Right atrium auricular region (tissue), 2 donors: ENCODE results near the gene TLE6. TPM values are rescaled to one million over a fixed set of nuclear protein-coding genes. Genes with fewer than 3 reads are reported as not detected.
A peak's percentile ranks its signal among the peaks of the same experiment; 100 is the strongest.

Experiments used
- DNase-seq: peaks from one replicate; pipeline ENCODE4 v3.0.0-alpha.2; 2019; ENCODE audit warnings: low spot score
- H3K27ac ChIP-seq, 2 donors: fragments of 200-600 bp; sonication (generic); 1 replicate in 1 of 2; 2 replicates in 1 of 2; pipeline ENCODE4 v1.5.1; 2016 to 2019
- H3K27me3 ChIP-seq, 2 donors: fragments of 200-600 bp; sonication (generic); one replicate each; pipeline versions ENCODE4 v1.5.1 to v1.6.0; 2017 to 2019
- H3K36me3 ChIP-seq: fragments of 200-600 bp; sonication (generic); one replicate; pipeline ENCODE4 v1.5.1; 2016
- H3K4me1 ChIP-seq, 2 donors: fragments of 200-600 bp; sonication (generic); one replicate each; pipeline versions ENCODE4 v1.5.1 to v1.6.0; 2017 to 2019
- H3K4me3 ChIP-seq, 2 donors: fragments of 200-600 bp; sonication (generic); 1 replicate in 1 of 2; 2 replicates in 1 of 2; pipeline ENCODE4 v1.5.1; 2017 to 2019; ENCODE audit warnings: mild to moderate bottlenecking in 1 of 2, moderate library complexity in 1 of 2
- H3K9me3 ChIP-seq, 2 donors: fragments of 200-600 bp; sonication (generic); one replicate each; pipeline ENCODE4 v1.5.1; 2019
- total RNA-seq, 2 donors: library from RNA; depleted of rRNA; stranded (reverse); fragments of >200 nt; gene quantifications; one replicate each; pipeline ENCODE4 v1.1.0, GENCODE V29; 2016
- TF ChIP-seq, protein P1 (sequence below), 2 donors: fragments of 200-600 bp; sonication (generic); IDR thresholded peaks; one replicate each; pipeline ENCODE4 v1.5.1; 2019; ENCODE audit warnings: antibody characterized with exemption in 2 of 2

Gene TLE6
- total RNA-seq, 2 donors from 2014 or later = 2.1 to 5.2 TPM

GRCh38 chr19:2944775-2945574, 32.4 kb upstream of the TLE6 start, which contains the start of gene ZNF77:
Gene ZNF77, minus strand, starts transcription at chr19:2944971. Its CDS starts 131 bp downstream, at chr19:2944840.
- no peaks in the 10 kb centered on the region for H3K9me3 ChIP-seq
- H3K27me3 ChIP-seq = no peaks in the 10 kb centered on the region
- peak; percentile 100 for DNase-seq
- peaks cover 0 to 31% of the 10 kb centered on the region in 2 donors for H3K4me1 ChIP-seq
- TF ChIP-seq, protein P1, sequence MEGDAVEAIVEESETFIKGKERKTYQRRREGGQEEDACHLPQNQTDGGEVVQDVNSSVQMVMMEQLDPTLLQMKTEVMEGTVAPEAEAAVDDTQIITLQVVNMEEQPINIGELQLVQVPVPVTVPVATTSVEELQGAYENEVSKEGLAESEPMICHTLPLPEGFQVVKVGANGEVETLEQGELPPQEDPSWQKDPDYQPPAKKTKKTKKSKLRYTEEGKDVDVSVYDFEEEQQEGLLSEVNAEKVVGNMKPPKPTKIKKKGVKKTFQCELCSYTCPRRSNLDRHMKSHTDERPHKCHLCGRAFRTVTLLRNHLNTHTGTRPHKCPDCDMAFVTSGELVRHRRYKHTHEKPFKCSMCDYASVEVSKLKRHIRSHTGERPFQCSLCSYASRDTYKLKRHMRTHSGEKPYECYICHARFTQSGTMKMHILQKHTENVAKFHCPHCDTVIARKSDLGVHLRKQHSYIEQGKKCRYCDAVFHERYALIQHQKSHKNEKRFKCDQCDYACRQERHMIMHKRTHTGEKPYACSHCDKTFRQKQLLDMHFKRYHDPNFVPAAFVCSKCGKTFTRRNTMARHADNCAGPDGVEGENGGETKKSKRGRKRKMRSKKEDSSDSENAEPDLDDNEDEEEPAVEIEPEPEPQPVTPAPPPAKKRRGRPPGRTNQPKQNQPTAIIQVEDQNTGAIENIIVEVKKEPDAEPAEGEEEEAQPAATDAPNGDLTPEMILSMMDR (IDR thresholded peaks at IDR 0.05) = peak in 1 of 2 donors; percentile 13
- peak within 1 kb of the TSS; percentile 93 to 95 for H3K27ac ChIP-seq
- peak within 1 kb of the TSS; percentile 78 to 81 for H3K4me3 ChIP-seq
- no peaks in the 10 kb centered on the region for H3K36me3 ChIP-seq

- Histone ChIP-seq H3K9me3 (no peaks in the 10 kb centered on the region), H3K27ac (peak overlapping the region; percentile 93 to 95), H3K36me3 (no peaks in the 10 kb centered on the region), H3K27me3 (no peaks in the 10 kb centered on the region), H3K4me1 (peaks cover 0 to 31% of the 10 kb centered on the region in 2 donors), H3K4me3 (peak overlapping the region; percentile 78 to 81)
- TF ChIP-seq, protein P1 (IDR thresholded peaks at IDR 0.05) = no peak
- DNase-seq = no peak
Measured at GRCh38 chr19:2945575-2946184, 31.7 kb upstream of the TLE6 start.

DNA sequence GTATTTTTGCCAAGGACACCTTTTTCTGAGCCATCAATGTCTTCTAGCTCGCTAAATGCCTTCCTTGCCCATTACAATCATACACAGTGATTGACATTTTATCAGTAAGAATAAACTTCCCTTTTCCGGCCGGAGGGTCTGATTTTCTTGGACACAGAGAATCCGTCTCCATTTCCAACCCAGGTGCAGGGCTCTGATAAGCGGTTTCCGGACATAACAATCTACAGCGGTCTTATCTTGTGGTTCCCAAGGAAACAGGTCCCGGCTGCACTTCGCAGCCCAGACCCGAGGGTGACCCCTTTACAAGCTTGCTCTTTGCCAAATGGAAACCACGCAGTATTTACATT, 27.5 kb upstream of the TLE6 start:
- DNase-seq = peak; percentile 72
- Histone ChIP-seq H3K4me1 (peaks cover 0 to 22% of the 10 kb centered on the region in 2 donors), H3K36me3 (no peaks in the 10 kb centered on the region), H3K27me3 (no peaks in the 10 kb centered on the region), H3K27ac (peak overlapping the region; percentile 96), H3K9me3 (no peaks in the 10 kb centered on the region), H3K4me3 (peak overlapping the region; percentile 80 to 92)
- TF ChIP-seq, protein P1 (IDR thresholded peaks at IDR 0.05) = no peak

- H3K36me3 ChIP-seq = no peaks in the 10 kb centered on the region
- DNase-seq = peak; percentile 100
- H3K9me3 ChIP-seq = no peaks in the 10 kb centered on the region
- H3K4me3 ChIP-seq = peak overlapping the region; percentile 80 to 92
- no peaks in the 10 kb centered on the region for H3K27me3 ChIP-seq
- TF ChIP-seq, protein P1 (IDR thresholded peaks at IDR 0.05) = no peak
- H3K4me1 ChIP-seq = peaks cover 0 to 18% of the 10 kb centered on the region in 2 donors
- H3K27ac ChIP-seq = peak overlapping the region; percentile 96
Measured at GRCh38 chr19:2950286-2951124, 26.9 kb upstream of the TLE6 start.

DNA sequence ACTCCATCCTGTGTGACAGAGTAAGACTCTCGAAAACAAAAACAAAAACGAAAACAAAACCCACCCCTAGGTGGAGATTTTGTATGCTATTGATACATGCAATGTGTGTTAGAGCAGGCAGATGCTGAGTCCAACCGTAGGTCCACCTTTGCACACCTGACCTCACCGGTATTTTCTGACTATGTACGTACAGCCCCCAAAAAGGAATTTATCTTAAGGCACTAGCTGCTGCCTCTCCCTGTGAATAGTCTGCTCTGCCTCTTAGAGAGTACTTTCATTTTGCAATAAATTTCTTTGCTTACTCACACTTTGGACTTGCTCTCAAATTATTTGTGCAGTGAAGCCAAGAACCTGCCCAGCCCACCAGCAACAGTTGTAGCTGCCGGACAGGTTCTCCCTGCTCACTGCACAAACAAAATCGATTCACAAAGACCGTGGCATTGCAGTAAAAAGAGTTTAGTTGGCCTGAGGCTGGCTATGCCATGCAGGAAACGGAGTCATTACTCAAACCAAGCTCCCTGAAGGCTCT, 24.3 kb upstream of the TLE6 start:
- no peaks in the 10 kb centered on the region for H3K36me3 ChIP-seq
- TF ChIP-seq, protein P1 (IDR thresholded peaks at IDR 0.05) = no peak
- no peak overlapping the region for H3K27ac ChIP-seq
- peaks cover 0 to 13% of the 10 kb centered on the region in 2 donors for H3K4me1 ChIP-seq
- H3K4me3 ChIP-seq = no peak overlapping the region
- H3K27me3 ChIP-seq = no peaks in the 10 kb centered on the region
- H3K9me3 ChIP-seq = no peaks in the 10 kb centered on the region
- DNase-seq = no peak
